Ascending aorta (tissue), 2 donors: ENCODE measurements around the gene STRIT1. TPM values are rescaled to one million over a fixed set of nuclear protein-coding genes. Genes with fewer than 3 reads are reported as not detected.

Source experiments
- DNase-seq, 2 donors: peaks; one replicate each; pipeline ENCODE4 v3.0.0-alpha.2; 2019; ENCODE audit warnings: low spot score in 2 of 2
- H3K27ac ChIP-seq, 2 donors: fragments of 200-600 bp; sonication (generic); one replicate each; pipeline ENCODE4 v1.5.1; 2016 to 2017; ENCODE audit warnings: mild to moderate bottlenecking in 1 of 2
- H3K27me3 ChIP-seq: fragments of 200-600 bp; sonication (generic); one replicate; pipeline ENCODE4 v1.5.1; 2017
- H3K36me3 ChIP-seq, 2 donors: fragments of 200-600 bp; sonication (generic); one replicate each; pipeline ENCODE4 v1.5.1; 2016
- H3K4me1 ChIP-seq, 2 donors: fragments of 200-600 bp; sonication (generic); one replicate each; pipeline ENCODE4 v1.5.1; 2016 to 2017; ENCODE audit warnings: mild to moderate bottlenecking in 1 of 2
- H3K4me3 ChIP-seq, 2 donors: fragments of 200-600 bp; sonication (generic); one replicate each; pipeline ENCODE4 v1.5.1; 2016 to 2017; ENCODE audit warnings: mild to moderate bottlenecking in 1 of 2
- H3K9me3 ChIP-seq, 2 donors: fragments of 200-600 bp; sonication (generic); one replicate each; pipeline ENCODE4 v1.5.1; 2016
- intact Hi-C: fragments of 100-400 bp; cut with DNase I; formaldehyde crosslinking; loops from one replicate; pipeline ENCODE4 v1.15.1; 2023
- total RNA-seq: library from RNA; depleted of rRNA; stranded (reverse); fragments of >200 nt; gene quantifications from one replicate; pipeline ENCODE4 v1.1.0, GENCODE V29; 2016
- TF ChIP-seq, protein P1 (sequence below), 3 experiments: fragments of 200-600 bp in 2 of 3; fragments of 450-650 bp in 1 of 3; sonication (generic) in 2 of 3; IDR thresholded peaks; one replicate each; pipeline ENCODE4 v1.5.1; 2016 to 2019; ENCODE audit warnings: antibody characterized with exemption in 3 of 3, mild to moderate bottlenecking in 1 of 3, moderate library complexity in 1 of 3

The STRIT1 gene
- total RNA-seq, 1 donor from 2014 or later = not detected

DNA sequence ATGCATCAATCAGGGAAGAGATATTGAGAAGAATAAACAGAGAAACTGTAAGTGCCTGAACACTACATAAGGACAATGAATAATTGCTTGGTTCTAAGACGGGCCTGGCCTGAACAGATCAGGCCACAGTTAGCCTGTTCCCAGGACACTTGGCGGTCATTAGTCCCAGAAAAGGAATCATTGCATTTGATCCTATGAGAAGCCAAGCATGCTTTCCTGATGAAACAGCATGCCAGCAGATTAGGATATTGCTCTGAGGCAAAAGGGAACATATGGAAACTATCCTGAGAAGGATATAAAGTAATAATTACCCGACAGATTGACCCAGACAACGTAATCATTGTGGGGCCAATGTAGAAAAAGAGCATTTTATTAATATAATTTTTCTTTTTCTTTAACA is 51.9 kb downstream of the STRIT1 start:
- TF ChIP-seq, protein P1, sequence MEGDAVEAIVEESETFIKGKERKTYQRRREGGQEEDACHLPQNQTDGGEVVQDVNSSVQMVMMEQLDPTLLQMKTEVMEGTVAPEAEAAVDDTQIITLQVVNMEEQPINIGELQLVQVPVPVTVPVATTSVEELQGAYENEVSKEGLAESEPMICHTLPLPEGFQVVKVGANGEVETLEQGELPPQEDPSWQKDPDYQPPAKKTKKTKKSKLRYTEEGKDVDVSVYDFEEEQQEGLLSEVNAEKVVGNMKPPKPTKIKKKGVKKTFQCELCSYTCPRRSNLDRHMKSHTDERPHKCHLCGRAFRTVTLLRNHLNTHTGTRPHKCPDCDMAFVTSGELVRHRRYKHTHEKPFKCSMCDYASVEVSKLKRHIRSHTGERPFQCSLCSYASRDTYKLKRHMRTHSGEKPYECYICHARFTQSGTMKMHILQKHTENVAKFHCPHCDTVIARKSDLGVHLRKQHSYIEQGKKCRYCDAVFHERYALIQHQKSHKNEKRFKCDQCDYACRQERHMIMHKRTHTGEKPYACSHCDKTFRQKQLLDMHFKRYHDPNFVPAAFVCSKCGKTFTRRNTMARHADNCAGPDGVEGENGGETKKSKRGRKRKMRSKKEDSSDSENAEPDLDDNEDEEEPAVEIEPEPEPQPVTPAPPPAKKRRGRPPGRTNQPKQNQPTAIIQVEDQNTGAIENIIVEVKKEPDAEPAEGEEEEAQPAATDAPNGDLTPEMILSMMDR (IDR thresholded peaks at IDR 0.05) = no peak
- no peak for DNase-seq
- intact Hi-C loops = no loop called here

More for the DNA sequence above, 51.9 kb downstream of the STRIT1 start:
- no peaks in the 10 kb centered on the region for H3K27me3 ChIP-seq
- H3K4me3 ChIP-seq = no peak overlapping the region
- H3K36me3 ChIP-seq = no peaks in the 10 kb centered on the region
- H3K27ac ChIP-seq = no peak overlapping the region
- H3K9me3 ChIP-seq = no peaks in the 10 kb centered on the region
- no peaks in the 10 kb centered on the region for H3K4me1 ChIP-seq

Other genes with a start within 250 kb of the STRIT1 start
- gene MME, start 213.4 kb downstream of the STRIT1 start, total RNA-seq = 1.5 TPM